ENCODE results near the gene PTPN20.

The PTPN20 gene

GRCh38 chr10:47035171-47035818 lies 124.1 kb downstream of the PTPN20 start:
- DNase-seq (ENCODE audit: low spot score) = no peak

- no peak for DNase-seq (ENCODE audit: low spot score)
Measured at GRCh38 chr10:47035819-47036337, 124.7 kb downstream of the PTPN20 start.

- no peak for DNase-seq (ENCODE audit: low spot score)
Measured at GRCh38 chr10:47036771-47037170, 125.5 kb downstream of the PTPN20 start.

- DNase-seq (ENCODE audit: low spot score) = no peak
Measured at GRCh38 chr10:47037654-47038425, 126.6 kb downstream of the PTPN20 start.

GRCh38 chr10:47038881-47039561 lies 127.8 kb downstream of the PTPN20 start:
- no peak for DNase-seq (ENCODE audit: low spot score)

- no peak for DNase-seq (ENCODE audit: low spot score)
Measured at GRCh38 chr10:47039562-47039913, 128.3 kb downstream of the PTPN20 start.

GRCh38 chr10:47040041-47040491 lies 128.8 kb downstream of the PTPN20 start:
- DNase-seq (ENCODE audit: low spot score) = no peak

GRCh38 chr10:47040681-47041080 lies 129.5 kb downstream of the PTPN20 start:
- no peak for DNase-seq (ENCODE audit: low spot score)

- DNase-seq (ENCODE audit: low spot score) = no peak
Measured at GRCh38 chr10:47041396-47042198, 130.4 kb downstream of the PTPN20 start.

GRCh38 chr10:47042199-47042473 lies 130.9 kb downstream of the PTPN20 start:
- DNase-seq (ENCODE audit: low spot score) = no peak

GRCh38 chr10:47042780-47043750 lies 131.8 kb downstream of the PTPN20 start:
- DNase-seq (ENCODE audit: low spot score) = no peak

GRCh38 chr10:47043928-47044538 lies 132.8 kb downstream of the PTPN20 start:
- no peak for DNase-seq (ENCODE audit: low spot score)

GRCh38 chr10:47044741-47045140 lies 133.5 kb downstream of the PTPN20 start:
- DNase-seq (ENCODE audit: low spot score) = no peak

GRCh38 chr10:47045331-47045861 lies 134.2 kb downstream of the PTPN20 start:
- DNase-seq (ENCODE audit: low spot score) = no peak

- DNase-seq (ENCODE audit: low spot score) = no peak
Measured at GRCh38 chr10:47046321-47047126, 135.3 kb downstream of the PTPN20 start.

- DNase-seq (ENCODE audit: low spot score) = no peak
Measured at GRCh38 chr10:47047127-47047504, 135.9 kb downstream of the PTPN20 start.

- peak; percentile 75 for DNase-seq (ENCODE audit: low spot score)
Measured at GRCh38 chr10:47047577-47048525, 136.6 kb downstream of the PTPN20 start.

GRCh38 chr10:47048526-47048905 lies 137.3 kb downstream of the PTPN20 start:
- no peak for DNase-seq (ENCODE audit: low spot score)

Data from AG08395 (cell line).